Measurements from ENCODE around the gene MYPOP.

The MYPOP gene

DNA sequence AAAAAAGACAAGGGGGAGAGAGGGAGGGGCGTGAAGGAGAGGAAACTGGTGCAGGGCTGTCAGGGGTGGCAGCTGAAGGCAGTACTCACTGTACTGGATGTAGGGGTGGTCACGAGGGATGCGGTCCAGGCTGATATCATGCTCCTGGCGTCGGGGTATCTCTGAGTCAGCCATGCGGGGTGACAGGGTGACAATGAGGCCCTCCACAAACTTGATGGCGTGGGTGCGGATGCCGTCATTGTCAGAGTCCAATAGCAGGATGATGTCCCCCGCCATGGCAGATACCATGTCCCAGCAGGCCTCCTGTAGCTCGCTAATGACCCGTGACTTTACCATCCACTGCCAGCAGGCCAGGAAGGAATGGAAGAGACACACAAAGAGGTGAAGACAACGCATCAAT lies 54.8 kb downstream of the MYPOP start:
- no peak overlapping the region for H3K4me3 ChIP-seq (ENCODE audit: low read depth, low read length)
- TF ChIP-seq, protein P1, sequence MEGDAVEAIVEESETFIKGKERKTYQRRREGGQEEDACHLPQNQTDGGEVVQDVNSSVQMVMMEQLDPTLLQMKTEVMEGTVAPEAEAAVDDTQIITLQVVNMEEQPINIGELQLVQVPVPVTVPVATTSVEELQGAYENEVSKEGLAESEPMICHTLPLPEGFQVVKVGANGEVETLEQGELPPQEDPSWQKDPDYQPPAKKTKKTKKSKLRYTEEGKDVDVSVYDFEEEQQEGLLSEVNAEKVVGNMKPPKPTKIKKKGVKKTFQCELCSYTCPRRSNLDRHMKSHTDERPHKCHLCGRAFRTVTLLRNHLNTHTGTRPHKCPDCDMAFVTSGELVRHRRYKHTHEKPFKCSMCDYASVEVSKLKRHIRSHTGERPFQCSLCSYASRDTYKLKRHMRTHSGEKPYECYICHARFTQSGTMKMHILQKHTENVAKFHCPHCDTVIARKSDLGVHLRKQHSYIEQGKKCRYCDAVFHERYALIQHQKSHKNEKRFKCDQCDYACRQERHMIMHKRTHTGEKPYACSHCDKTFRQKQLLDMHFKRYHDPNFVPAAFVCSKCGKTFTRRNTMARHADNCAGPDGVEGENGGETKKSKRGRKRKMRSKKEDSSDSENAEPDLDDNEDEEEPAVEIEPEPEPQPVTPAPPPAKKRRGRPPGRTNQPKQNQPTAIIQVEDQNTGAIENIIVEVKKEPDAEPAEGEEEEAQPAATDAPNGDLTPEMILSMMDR (IDR thresholded peaks at IDR 0.05; ENCODE audit: borderline replicate concordance, insufficient read depth, low read depth, low read length) = no peak

DNA sequence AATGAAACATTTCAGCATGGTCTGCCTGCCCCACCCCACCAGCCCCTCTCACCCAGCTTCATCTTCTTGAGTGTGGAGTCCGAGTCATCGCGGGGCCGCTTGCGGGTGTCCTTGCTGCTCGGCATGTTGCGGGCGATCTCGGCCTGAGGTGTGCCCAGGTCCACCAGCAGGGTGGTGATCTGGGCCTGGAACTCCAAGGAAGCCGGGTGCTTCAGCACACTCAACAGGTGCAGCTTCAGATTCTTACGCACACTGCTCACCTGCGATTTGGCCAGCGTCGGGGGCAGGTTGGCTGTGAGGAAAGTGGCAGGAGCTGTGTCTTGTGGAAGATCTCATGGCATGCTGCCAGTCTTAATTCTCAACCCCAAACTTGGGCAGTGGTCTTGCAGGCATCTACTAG lies 60.2 kb downstream of the MYPOP start:
- no peak overlapping the region for H3K4me3 ChIP-seq (ENCODE audit: low read depth, low read length)
- TF ChIP-seq, protein P1 (IDR thresholded peaks at IDR 0.05; ENCODE audit: borderline replicate concordance, insufficient read depth, low read depth, low read length) = no peak

Measured in GM12875 (cell line).